Activated CD8-positive, alpha-beta T cell treated with anti-CD3 and anti-CD28 coated beads for 36 hours (primary cell): Measurements from ENCODE around the gene SLC26A9. TPM values are rescaled to one million over a fixed set of nuclear protein-coding genes. Genes with fewer than 3 reads are reported as not detected.

Source experiments
- ATAC-seq: fragments of 200-7000 bp; cut with Tn5 transposase; one replicate; pipeline ENCODE4 v1.10.0; 2021; ENCODE audit warnings: mild to moderate bottlenecking, moderate library complexity
- CTCF ChIA-PET: fragments of 350-600 bp; sonication (Branson Sonifier 250); formaldehyde crosslinking; loops from one replicate; lab custom pipeline; 2021; ENCODE audit warnings: antibody characterized with exemption; lab: Charles Lee
- POLR2A ChIA-PET: fragments of 350-600 bp; sonication (Branson Sonifier 250); formaldehyde crosslinking; loops from one replicate; lab custom pipeline; 2021; ENCODE audit warnings: antibody characterized with exemption; lab: Charles Lee
- DNase-seq: peaks from one replicate; pipeline ENCODE4 v3.0.0-alpha.2; 2020
- H3K27ac Mint-ChIP-seq: one replicate; pipeline ENCODE4 v1.8.0; 2021; ENCODE audit warnings: mild to moderate bottlenecking, mixed read lengths
- H3K27me3 Mint-ChIP-seq: one replicate; pipeline ENCODE4 v1.8.0; 2021; ENCODE audit warnings: mixed read lengths
- H3K36me3 Mint-ChIP-seq: one replicate; pipeline ENCODE4 v1.8.0; 2021; ENCODE audit warnings: low read depth, mixed read lengths
- H3K4me1 Mint-ChIP-seq: one replicate; pipeline ENCODE4 v1.8.0; 2021; ENCODE audit warnings: low read depth, mixed read lengths
- H3K4me3 Mint-ChIP-seq: one replicate; pipeline ENCODE4 v1.8.0; 2021; ENCODE audit warnings: mild to moderate bottlenecking, moderate library complexity, mixed read lengths
- H3K9me3 Mint-ChIP-seq: one replicate; pipeline ENCODE4 v1.8.0; 2021; ENCODE audit warnings: mixed read lengths
- intact Hi-C: fragments of 100-400 bp; cut with micrococcal nuclease; formaldehyde crosslinking; loops from one replicate; pipeline ENCODE4 v1.10.0; 2022
- total RNA-seq, 2 experiments: library from RNA; stranded (reverse); gene quantifications; one replicate each; pipeline ENCODE4 v1.2.3, GENCODE V29; 2021
- TF ChIP-seq, protein P1 (sequence below): fragments of 200-600 bp; IDR thresholded peaks from one replicate; pipeline ENCODE4 v1.8.0; 2022; ENCODE audit warnings: antibody characterized with exemption, mild to moderate bottlenecking

SLC26A9 gene
- total RNA-seq, 2 experiments from 2014 or later = not detected

DNA sequence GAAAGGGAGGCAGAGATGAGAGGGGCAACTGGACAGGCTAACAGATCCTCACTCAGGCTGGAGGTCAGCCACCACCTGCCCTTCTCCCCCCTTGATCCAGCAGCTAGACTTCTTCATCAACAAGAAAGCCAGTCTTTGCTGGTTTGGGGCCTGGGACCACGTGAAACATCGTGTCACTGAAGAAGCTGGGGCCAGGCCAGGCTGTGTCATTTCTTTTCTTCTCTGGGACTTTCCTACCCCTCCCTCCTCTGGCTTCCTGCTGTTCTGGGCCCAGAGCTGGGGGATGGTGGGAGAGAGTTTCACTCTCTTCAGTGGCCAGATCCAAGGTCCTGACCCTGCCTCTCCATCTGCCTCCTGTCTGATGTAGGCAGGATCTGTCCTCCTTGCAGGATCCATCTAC is 18.1 kb upstream of the SLC26A9 start:
- POLR2A ChIA-PET = interaction anchor here (1.0 kb wide), 1 partner anchor 19 kb away, joined by 4 read pairs; the partner anchor contains the start of gene SLC26A9
- no peak overlapping the region for H3K4me3 Mint-ChIP-seq
- H3K4me1 Mint-ChIP-seq = peaks cover 4% of the 10 kb centered on the region
- no peaks in the 10 kb centered on the region for H3K27me3 Mint-ChIP-seq
- TF ChIP-seq, protein P1, sequence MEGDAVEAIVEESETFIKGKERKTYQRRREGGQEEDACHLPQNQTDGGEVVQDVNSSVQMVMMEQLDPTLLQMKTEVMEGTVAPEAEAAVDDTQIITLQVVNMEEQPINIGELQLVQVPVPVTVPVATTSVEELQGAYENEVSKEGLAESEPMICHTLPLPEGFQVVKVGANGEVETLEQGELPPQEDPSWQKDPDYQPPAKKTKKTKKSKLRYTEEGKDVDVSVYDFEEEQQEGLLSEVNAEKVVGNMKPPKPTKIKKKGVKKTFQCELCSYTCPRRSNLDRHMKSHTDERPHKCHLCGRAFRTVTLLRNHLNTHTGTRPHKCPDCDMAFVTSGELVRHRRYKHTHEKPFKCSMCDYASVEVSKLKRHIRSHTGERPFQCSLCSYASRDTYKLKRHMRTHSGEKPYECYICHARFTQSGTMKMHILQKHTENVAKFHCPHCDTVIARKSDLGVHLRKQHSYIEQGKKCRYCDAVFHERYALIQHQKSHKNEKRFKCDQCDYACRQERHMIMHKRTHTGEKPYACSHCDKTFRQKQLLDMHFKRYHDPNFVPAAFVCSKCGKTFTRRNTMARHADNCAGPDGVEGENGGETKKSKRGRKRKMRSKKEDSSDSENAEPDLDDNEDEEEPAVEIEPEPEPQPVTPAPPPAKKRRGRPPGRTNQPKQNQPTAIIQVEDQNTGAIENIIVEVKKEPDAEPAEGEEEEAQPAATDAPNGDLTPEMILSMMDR = no peak
- H3K27ac Mint-ChIP-seq = peak overlapping the region; percentile 32
- no peaks in the 10 kb centered on the region for H3K9me3 Mint-ChIP-seq
- ATAC-seq = peak; percentile 93
- intact Hi-C loops = no loop called here
- no peaks in the 10 kb centered on the region for H3K36me3 Mint-ChIP-seq
- CTCF ChIA-PET = interaction anchor here (1.1 to 7.6 kb wide), 4 partner anchors 16 to 170 kb away, joined by 4 to 50 read pairs (median 4); no protein-coding TSS in a partner anchor
- DNase-seq = peak; percentile 58

DNA sequence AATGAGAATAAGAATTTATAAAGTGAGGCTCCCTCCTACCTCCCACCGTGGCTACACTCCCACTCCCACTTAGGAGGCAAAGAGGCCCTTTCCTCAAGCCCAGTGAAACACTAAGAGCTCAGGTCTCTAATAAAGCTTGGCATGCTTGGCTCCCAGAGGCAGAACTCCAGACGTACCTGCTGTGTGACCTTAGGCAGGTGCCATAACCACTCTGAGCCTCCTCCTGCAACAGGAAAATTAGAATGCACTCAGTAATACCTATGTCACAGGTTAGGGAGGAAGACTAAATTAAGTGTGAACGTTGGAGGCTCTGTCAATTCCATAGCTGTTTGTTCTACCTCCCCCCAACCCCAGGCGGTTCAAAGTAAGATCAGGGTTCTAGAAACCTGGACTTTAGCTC is 16.5 kb upstream of the SLC26A9 start:
- Mint-ChIP-seq H3K36me3 (no peaks in the 10 kb centered on the region), H3K4me3 (no peak overlapping the region), H3K27me3 (no peaks in the 10 kb centered on the region), H3K27ac (no peak overlapping the region), H3K9me3 (no peaks in the 10 kb centered on the region), H3K4me1 (peaks cover 4% of the 10 kb centered on the region)
- ChIA-PET CTCF (interaction anchor here (0.9 to 7.6 kb wide), 3 partner anchors 17 to 168 kb away, joined by 3 to 50 read pairs (median 9); no protein-coding TSS in a partner anchor), POLR2A (no interaction called here)
- ATAC-seq (no peak), DNase-seq (no peak)
- TF ChIP-seq, protein P1 = no peak
- intact Hi-C loops = no loop called here

DNA sequence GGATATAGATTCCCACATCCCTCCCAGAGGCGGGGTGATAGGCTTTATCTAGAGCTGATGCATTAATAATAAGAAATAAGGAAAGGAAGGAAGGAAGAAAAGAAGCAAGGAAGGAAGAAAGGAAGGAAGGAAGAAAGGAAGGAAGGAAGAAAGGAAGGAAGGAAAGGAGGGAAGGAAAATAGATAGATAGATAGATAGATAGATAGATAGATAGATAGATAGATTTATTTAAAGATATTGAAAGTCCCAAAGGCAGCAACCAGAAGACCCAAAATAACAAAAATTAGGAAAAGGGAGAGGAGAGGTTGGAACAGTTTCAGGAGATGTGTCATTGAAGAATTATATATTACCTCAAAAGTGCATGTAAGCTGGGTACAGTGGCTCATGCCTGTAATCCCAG is 12.2 kb upstream of the SLC26A9 start:
- TF ChIP-seq, protein P1 = no peak
- ChIA-PET CTCF (interaction anchor here (1.1 to 1.5 kb wide), 2 partner anchors 22 to 37 kb away, joined by 3 to 6 read pairs; no protein-coding TSS in a partner anchor), POLR2A (no interaction called here)
- intact Hi-C loops = no loop called here
- no peak for ATAC-seq
- Mint-ChIP-seq H3K4me1 (no peaks in the 10 kb centered on the region), H3K27me3 (no peaks in the 10 kb centered on the region), H3K36me3 (no peaks in the 10 kb centered on the region), H3K27ac (no peak overlapping the region), H3K9me3 (no peaks in the 10 kb centered on the region), H3K4me3 (no peak overlapping the region)
- DNase-seq = no peak

DNA sequence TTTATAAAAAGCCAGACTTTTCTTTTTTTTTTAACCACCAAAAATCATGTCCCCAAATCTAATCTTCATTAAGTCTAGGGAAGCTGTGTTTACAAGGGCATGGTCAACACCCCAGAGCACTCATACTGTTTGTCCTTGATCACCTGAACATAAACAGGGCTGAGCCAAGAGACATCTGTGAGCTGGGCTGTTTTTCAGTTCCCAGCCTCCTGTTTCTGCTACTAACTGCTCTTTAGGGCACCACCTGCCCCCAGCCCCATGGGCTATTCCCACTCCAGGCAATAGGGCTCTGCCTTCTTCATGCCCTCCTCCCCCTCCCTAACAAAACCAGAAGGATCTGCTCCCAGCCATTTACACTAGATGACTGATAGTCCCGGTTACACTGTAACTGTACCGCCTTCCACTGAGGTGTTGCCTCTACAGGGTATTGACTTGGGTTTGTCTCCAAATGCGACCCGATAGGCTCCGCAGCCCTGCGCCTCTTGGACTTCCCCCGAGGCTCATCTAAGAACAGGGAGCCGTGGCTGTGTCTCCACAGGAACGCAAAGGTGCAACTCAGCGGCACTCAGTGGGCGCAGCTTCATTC is 11.7 kb upstream of the SLC26A9 start:
- H3K36me3 Mint-ChIP-seq = no peaks in the 10 kb centered on the region
- DNase-seq = no peak
- ChIA-PET POLR2A (no interaction called here), CTCF (interaction anchor here (1.1 to 1.5 kb wide), 2 partner anchors 22 to 36 kb away, joined by 3 to 6 read pairs; no protein-coding TSS in a partner anchor)
- H3K27ac Mint-ChIP-seq = no peak overlapping the region
- no peaks in the 10 kb centered on the region for H3K4me1 Mint-ChIP-seq
- TF ChIP-seq, protein P1 = no peak
- H3K9me3 Mint-ChIP-seq = no peaks in the 10 kb centered on the region
- intact Hi-C loops = no loop called here
- H3K4me3 Mint-ChIP-seq = no peak overlapping the region
- no peak for ATAC-seq
- no peaks in the 10 kb centered on the region for H3K27me3 Mint-ChIP-seq

DNA sequence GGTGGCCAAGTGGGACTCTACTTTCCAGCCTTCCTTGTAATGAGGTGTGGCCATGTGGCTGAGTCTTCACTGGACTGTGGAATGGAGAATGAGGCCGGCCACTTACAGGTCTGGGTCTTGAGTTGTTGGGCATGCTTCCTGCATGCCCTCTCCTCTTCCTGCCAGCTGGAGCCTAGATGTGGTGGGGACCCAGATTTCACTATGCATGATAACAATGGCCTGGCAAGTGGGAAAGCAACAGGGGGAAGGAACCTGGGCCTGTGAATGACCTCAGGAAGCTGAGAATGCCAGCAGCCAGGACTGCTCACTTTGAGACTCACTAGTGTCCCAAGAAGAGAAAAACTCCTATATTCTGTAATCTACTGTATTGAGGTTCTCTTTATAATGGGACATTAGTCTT is 8.5 kb upstream of the SLC26A9 start:
- Mint-ChIP-seq H3K36me3 (no peaks in the 10 kb centered on the region), H3K4me3 (no peak overlapping the region), H3K27me3 (no peaks in the 10 kb centered on the region), H3K4me1 (no peaks in the 10 kb centered on the region), H3K27ac (no peak overlapping the region), H3K9me3 (no peaks in the 10 kb centered on the region)
- ChIA-PET CTCF (interaction anchor here (1.4 to 3.9 kb wide), 4 partner anchors 25 to 154 kb away, joined by 3 to 21 read pairs (median 4); no protein-coding TSS in a partner anchor), POLR2A (no interaction called here)
- TF ChIP-seq, protein P1 = no peak
- DNase-seq (no peak), ATAC-seq (no peak)
- intact Hi-C loops = no loop called here
